Mesenchymal stem cell (in vitro differentiated cells and primary cell): ENCODE data around the gene SULT1A2. TPM values are rescaled to one million over a fixed set of nuclear protein-coding genes. Genes with fewer than 3 reads are reported as not detected.
"Not testable (repeated sequence)": the region's sequence is repeated elsewhere in the genome, so short reads cannot be mapped to it uniquely, and the experiment has no call there.

Experiments used
- DNase-seq: peaks from one replicate; pipeline ENCODE4 v3.0.0-alpha.2; 2013
- H2AFZ ChIP-seq: one replicate; pipeline ENCODE4 v1.6.1; 2013; ENCODE audit warnings: low read depth, mild to moderate bottlenecking, control low read depth, inconsistent platforms, low read length, moderate library complexity
- H2AK5ac ChIP-seq: 2 replicates; pipeline ENCODE4 v1.6.1; 2013; ENCODE audit warnings: low read length, moderate library complexity, mild to moderate bottlenecking, inconsistent platforms; ENCODE audit not compliant: severe bottlenecking
- H2BK120ac ChIP-seq: one replicate; pipeline ENCODE4 v1.6.1; 2013; ENCODE audit warnings: low read depth, mild to moderate bottlenecking, inconsistent platforms, low read length, moderate library complexity
- H2BK12ac ChIP-seq, 2 experiments: one replicate each; pipeline ENCODE4 v1.6.1; 2013; ENCODE audit warnings: inconsistent platforms in 2 of 2, low read length in 2 of 2, mild to moderate bottlenecking in 2 of 2, moderate library complexity in 2 of 2, control low read depth in 1 of 2
- H2BK15ac ChIP-seq: one replicate; pipeline ENCODE4 v1.6.1; 2013; ENCODE audit warnings: mild to moderate bottlenecking, low read depth, inconsistent platforms; ENCODE audit not compliant: poor library complexity, severe bottlenecking
- H2BK5ac ChIP-seq: 2 replicates; pipeline ENCODE4 v1.6.1; 2013; ENCODE audit warnings: low read depth, mild to moderate bottlenecking, low read length, control low read depth, inconsistent platforms; ENCODE audit not compliant: poor library complexity, severe bottlenecking
- H3K14ac ChIP-seq, 2 experiments: one replicate each; pipeline ENCODE4 v1.6.1; 2013; ENCODE audit warnings: inconsistent platforms in 2 of 2, low read length in 2 of 2, control low read depth in 1 of 2, mild to moderate bottlenecking in 1 of 2, moderate library complexity in 1 of 2
- H3K18ac ChIP-seq, 2 experiments: one replicate each; pipeline ENCODE4 v1.6.1; 2013; ENCODE audit warnings: inconsistent platforms in 2 of 2, low read length in 2 of 2, control low read depth in 1 of 2, low read depth in 1 of 2, mild to moderate bottlenecking in 1 of 2
- H3K23ac ChIP-seq, 2 experiments: one replicate each; pipeline ENCODE4 v1.6.1; 2013; ENCODE audit warnings: inconsistent platforms in 2 of 2, low read length in 2 of 2, mild to moderate bottlenecking in 2 of 2, moderate library complexity in 2 of 2, control low read depth in 1 of 2
- H3K27ac ChIP-seq: 2 replicates; pipeline ENCODE4 v1.5.1; 2013; ENCODE audit warnings: mild to moderate bottlenecking, moderate library complexity, low read length, control low read depth, inconsistent platforms; ENCODE audit not compliant: poor library complexity, severe bottlenecking
- H3K27me3 ChIP-seq, 2 experiments: 2 replicates each; pipeline versions ENCODE4 v1.6.1 to v1.7.0; 2013; ENCODE audit warnings: low read length in 2 of 2, mild to moderate bottlenecking in 2 of 2, moderate library complexity in 2 of 2, control low read depth in 1 of 2, inconsistent platforms in 1 of 2; ENCODE audit not compliant: control insufficient read depth in 1 of 2, insufficient read depth in 1 of 2
- H3K36me3 ChIP-seq, 2 experiments: 2 replicates each; pipeline versions ENCODE4 v1.6.1 to v1.7.0; 2013; ENCODE audit warnings: low read length in 2 of 2, control low read depth in 1 of 2, inconsistent platforms in 1 of 2, low read depth in 1 of 2, mild to moderate bottlenecking in 1 of 2; ENCODE audit not compliant: insufficient read depth in 2 of 2, control insufficient read depth in 1 of 2
- H3K4ac ChIP-seq, 2 experiments: one replicate each; pipeline ENCODE4 v1.6.1; 2013; ENCODE audit warnings: inconsistent platforms in 2 of 2, low read length in 2 of 2, mild to moderate bottlenecking in 2 of 2, moderate library complexity in 2 of 2, control low read depth in 1 of 2, low read depth in 1 of 2
- H3K4me1 ChIP-seq: 2 replicates; pipeline ENCODE4 v1.6.1; 2013; ENCODE audit warnings: low read depth, low read length, control low read depth; ENCODE audit not compliant: control insufficient read depth, insufficient read depth
- H3K4me2 ChIP-seq: 2 replicates; pipeline ENCODE4 v1.6.1; 2013; ENCODE audit warnings: low read length, mild to moderate bottlenecking, inconsistent platforms; ENCODE audit not compliant: poor library complexity, severe bottlenecking
- H3K4me3 ChIP-seq, 2 experiments: 2 replicates each; pipeline versions ENCODE4 v1.5.1 to v1.7.0; 2013; ENCODE audit warnings: low read length in 2 of 2, mild to moderate bottlenecking in 2 of 2, control low read depth in 1 of 2, low read depth in 1 of 2; ENCODE audit not compliant: insufficient read depth in 1 of 2
- H3K79me1 ChIP-seq: replicated peaks from 2 replicates; pipeline ENCODE4 v1.6.1; 2013; ENCODE audit warnings: mild to moderate bottlenecking, control low read depth, low read length, inconsistent platforms; ENCODE audit not compliant: poor library complexity, severe bottlenecking
- H3K9ac ChIP-seq: 2 replicates; pipeline ENCODE4 v1.7.0; 2013; ENCODE audit warnings: mild to moderate bottlenecking, low read length, moderate library complexity
- H3K9me3 ChIP-seq: 2 replicates; pipeline ENCODE4 v1.7.0; 2013; ENCODE audit warnings: mild to moderate bottlenecking, low read length; ENCODE audit not compliant: control insufficient read depth
- H4K8ac ChIP-seq: one replicate; pipeline ENCODE4 v1.6.1; 2013; ENCODE audit warnings: inconsistent platforms, mild to moderate bottlenecking, low read length, moderate library complexity
- H4K91ac ChIP-seq: one replicate; pipeline ENCODE4 v1.6.1; 2013; ENCODE audit warnings: mild to moderate bottlenecking, low read length, inconsistent platforms
- WGBS: methylation state at CpG from one replicate; pipeline ENCODE4 v1.1.7; 2013; ENCODE audit warnings: mixed read lengths; 5-methylcytosine and 5-hydroxymethylcytosine counted together
- polyA plus RNA-seq, 2 experiments: library from polyadenylated mRNA; stranded (reverse); fragments of 200-250 nt; gene quantifications; one replicate each; pipeline ENCODE4 v1.2.3, GENCODE V29; 2013

SULT1A2 gene
- polyA plus RNA-seq (2013, experiment 1 of 2) = 0.08 TPM
- 0.10 TPM for polyA plus RNA-seq (2013, experiment 2 of 2)

- Histone ChIP-seq H2BK12ac (no peak within 1 kb of the TSS), H4K8ac (no peak within 1 kb of the TSS), H3K36me3 (peaks cover 0 to 11% of the 10 kb centered on the region in 2 experiments), H3K23ac (no peak within 1 kb of the TSS), H2AK5ac (no peak within 1 kb of the TSS), H3K79me1 (no peaks in the 10 kb centered on the region), H4K91ac (no peak within 1 kb of the TSS), H2BK120ac (no peak within 1 kb of the TSS), H3K27ac (no peak within 1 kb of the TSS), H3K4me2 (no peak within 1 kb of the TSS), H3K4me1 (no peaks in the 10 kb centered on the region), H3K4ac (no peak within 1 kb of the TSS), H3K14ac (no peak within 1 kb of the TSS), H3K4me3 (no peak within 1 kb of the TSS), H2AFZ (no peak within 1 kb of the TSS), H2BK15ac (no peak within 1 kb of the TSS), H3K18ac (no peak within 1 kb of the TSS), H3K9me3 (no peaks in the 10 kb centered on the region), H3K27me3 (peaks cover 0 to 23% of the 10 kb centered on the region in 2 experiments), H3K9ac (no peak within 1 kb of the TSS), H2BK5ac (no peak within 1 kb of the TSS)
- 57% methylated on average over 11 of the region's 11 CpGs for WGBS
- DNase-seq = no peak
Observed at GRCh38 chr16:28596840-28597691, at the start of gene SULT1A2. Gene SULT1A2, minus strand, starts transcription at chr16:28597050. Its CDS starts 1,120 bp downstream, at chr16:28595930.

- no CpG with 5 or more reads among the region's 2 CpGs for WGBS
- H2BK12ac ChIP-seq, H3K9me3 ChIP-seq, H2BK15ac ChIP-seq, H3K79me1 ChIP-seq, H3K9ac ChIP-seq, H3K27ac ChIP-seq, H3K36me3 ChIP-seq, H3K14ac ChIP-seq, H3K4me1 ChIP-seq, H3K18ac ChIP-seq, H3K27me3 ChIP-seq, H4K91ac ChIP-seq, H3K4me3 ChIP-seq, H2BK5ac ChIP-seq, H2BK120ac ChIP-seq, H3K23ac ChIP-seq, H2AFZ ChIP-seq, H4K8ac ChIP-seq, H2AK5ac ChIP-seq, DNase-seq, H3K4ac ChIP-seq, H3K4me2 ChIP-seq: not testable (repeated sequence)
Observed at GRCh38 chr16:28639959-28640358, 43.1 kb upstream of the SULT1A2 start.

- H2AK5ac ChIP-seq, H4K91ac ChIP-seq, H3K27ac ChIP-seq, DNase-seq, H2BK5ac ChIP-seq, H3K36me3 ChIP-seq, H2BK12ac ChIP-seq, H2AFZ ChIP-seq, H3K4me3 ChIP-seq, H2BK120ac ChIP-seq, H2BK15ac ChIP-seq, H3K4me1 ChIP-seq, H3K14ac ChIP-seq, H3K23ac ChIP-seq, H3K9ac ChIP-seq, H3K27me3 ChIP-seq, H3K4me2 ChIP-seq, H3K79me1 ChIP-seq, H3K4ac ChIP-seq, H4K8ac ChIP-seq, H3K9me3 ChIP-seq, H3K18ac ChIP-seq: not testable (repeated sequence)
- no CpG with 5 or more reads among the region's 5 CpGs for WGBS
Observed at GRCh38 chr16:28638359-28638758, 41.5 kb upstream of the SULT1A2 start.

GRCh38 chr16:28637765-28638164 lies 40.9 kb upstream of the SULT1A2 start, which contains the start of gene NPIPB8:
Gene NPIPB8, plus strand, starts transcription at chr16:28638065. Its CDS starts 296 bp downstream, at chr16:28638361.
- not testable (repeated sequence) for H3K4ac ChIP-seq, H3K36me3 ChIP-seq, H3K4me2 ChIP-seq, H2BK5ac ChIP-seq, H3K4me3 ChIP-seq, H3K79me1 ChIP-seq, H4K91ac ChIP-seq, H3K18ac ChIP-seq, H2AFZ ChIP-seq, DNase-seq, H2BK12ac ChIP-seq, H3K14ac ChIP-seq, H2BK120ac ChIP-seq, H3K9ac ChIP-seq, H2BK15ac ChIP-seq, H3K23ac ChIP-seq, H3K27ac ChIP-seq, H3K9me3 ChIP-seq, H3K4me1 ChIP-seq, H4K8ac ChIP-seq, H3K27me3 ChIP-seq, H2AK5ac ChIP-seq
- no CpG with 5 or more reads among the region's 1 CpG for WGBS
